ENCODE measurements around the gene CEP85. TPM values are rescaled to one million over a fixed set of nuclear protein-coding genes. Genes with fewer than 3 reads are reported as not detected.
A peak's percentile ranks its signal among the peaks of the same experiment; 100 is the strongest.

The CEP85 gene
- total RNA-seq, 1 experiment from 2014 or later: 11.1 TPM

DNA sequence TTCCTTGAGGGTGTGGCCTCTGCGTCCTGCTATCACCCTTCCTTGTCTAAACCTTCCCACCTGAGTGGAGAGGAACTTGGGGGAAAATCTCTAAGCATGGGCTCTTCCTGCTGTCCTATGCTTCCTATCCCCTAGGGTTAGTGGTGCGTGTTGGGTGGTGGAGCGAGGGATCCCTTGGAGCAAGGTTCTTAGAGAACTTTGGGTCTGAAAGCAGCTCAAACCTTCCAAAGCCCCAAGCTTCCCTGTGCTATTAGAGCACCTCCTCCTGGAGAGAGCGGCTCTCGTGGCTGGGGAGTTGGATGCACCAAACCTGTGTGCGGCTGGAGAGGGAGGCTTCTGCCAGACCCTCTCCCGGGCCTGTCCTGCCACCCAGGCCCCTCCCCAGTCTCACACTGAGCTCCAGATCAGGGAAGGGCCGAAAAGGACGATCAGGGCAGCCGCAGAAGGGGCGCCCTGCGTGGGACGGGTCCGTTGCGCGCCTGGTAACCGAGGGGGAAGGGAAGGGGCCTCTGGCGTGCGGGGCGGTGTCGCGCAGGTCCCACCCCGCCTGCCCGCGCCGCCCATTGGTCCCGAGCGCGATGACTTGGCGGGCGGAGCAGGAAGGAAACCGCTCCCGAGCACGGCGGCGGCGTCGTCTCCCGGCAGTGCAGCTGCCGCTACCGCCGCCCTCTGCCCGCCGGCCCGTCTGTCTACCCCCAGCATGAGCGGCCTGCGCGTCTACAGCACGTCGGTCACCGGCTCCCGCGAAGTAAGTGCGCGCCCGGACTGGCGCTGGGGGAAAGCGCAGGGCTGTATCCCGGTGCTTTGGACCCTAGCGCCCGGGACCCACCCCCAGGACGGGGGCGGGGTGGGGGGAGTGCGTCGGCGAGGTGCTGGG is 45.7 kb downstream of the CEP85 start, which contains the start of gene SH3BGRL3:
SH3BGRL3 (plus strand) TSS at position 631 of the 877 bp plus-strand sequence; CDS start at position 701, 70 bp downstream.
- peaks cover 31% of the 10 kb centered on the region for H3K36me3 Mint-ChIP-seq (ENCODE audit: insufficient read depth, unreplicated experiment)
- ChIA-PET CTCF (interaction anchor here (0.5 to 6.5 kb wide), 13 partner anchors 29 to 153 kb away, joined by 3 to 51 read pairs (median 3); partner anchors contain the start of gene CEP85), POLR2A (interaction anchor here (0.5 to 8.9 kb wide), 29 partner anchors 9 to 1978 kb away, joined by 3 to 83 read pairs (median 4); partner anchors contain the start of genes CEP85, CNKSR1, DHDDS and UBXN11)
- H3K4me3 Mint-ChIP-seq (ENCODE audit: unreplicated experiment): peak within 1 kb of the TSS; percentile 89
- no peaks in the 10 kb centered on the region for H3K9me3 Mint-ChIP-seq (ENCODE audit: unreplicated experiment)
- peaks cover 78% of the 10 kb centered on the region for H3K4me1 Mint-ChIP-seq (ENCODE audit: insufficient read depth, unreplicated experiment)
- peak; percentile 82 for DNase-seq (ENCODE audit: unreplicated experiment)
- H3K27me3 Mint-ChIP-seq (ENCODE audit: insufficient read depth, unreplicated experiment): no peaks in the 10 kb centered on the region
- BruUV-seq (replicated peaks): no TSS peak
- intact Hi-C loops (cut with micrococcal nuclease): loop anchor here (2.0 to 5.0 kb wide), 2 partner anchors 27 to 167 kb away; partner anchors contain the start of genes PDIK1L and UBXN11
- TF ChIP-seq, protein P1, sequence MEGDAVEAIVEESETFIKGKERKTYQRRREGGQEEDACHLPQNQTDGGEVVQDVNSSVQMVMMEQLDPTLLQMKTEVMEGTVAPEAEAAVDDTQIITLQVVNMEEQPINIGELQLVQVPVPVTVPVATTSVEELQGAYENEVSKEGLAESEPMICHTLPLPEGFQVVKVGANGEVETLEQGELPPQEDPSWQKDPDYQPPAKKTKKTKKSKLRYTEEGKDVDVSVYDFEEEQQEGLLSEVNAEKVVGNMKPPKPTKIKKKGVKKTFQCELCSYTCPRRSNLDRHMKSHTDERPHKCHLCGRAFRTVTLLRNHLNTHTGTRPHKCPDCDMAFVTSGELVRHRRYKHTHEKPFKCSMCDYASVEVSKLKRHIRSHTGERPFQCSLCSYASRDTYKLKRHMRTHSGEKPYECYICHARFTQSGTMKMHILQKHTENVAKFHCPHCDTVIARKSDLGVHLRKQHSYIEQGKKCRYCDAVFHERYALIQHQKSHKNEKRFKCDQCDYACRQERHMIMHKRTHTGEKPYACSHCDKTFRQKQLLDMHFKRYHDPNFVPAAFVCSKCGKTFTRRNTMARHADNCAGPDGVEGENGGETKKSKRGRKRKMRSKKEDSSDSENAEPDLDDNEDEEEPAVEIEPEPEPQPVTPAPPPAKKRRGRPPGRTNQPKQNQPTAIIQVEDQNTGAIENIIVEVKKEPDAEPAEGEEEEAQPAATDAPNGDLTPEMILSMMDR (IDR thresholded peaks at IDR 0.05; ENCODE audit: unreplicated experiment): no peak
- H3K27ac Mint-ChIP-seq (ENCODE audit: low read depth, unreplicated experiment): peak within 1 kb of the TSS; percentile 89

DNA sequence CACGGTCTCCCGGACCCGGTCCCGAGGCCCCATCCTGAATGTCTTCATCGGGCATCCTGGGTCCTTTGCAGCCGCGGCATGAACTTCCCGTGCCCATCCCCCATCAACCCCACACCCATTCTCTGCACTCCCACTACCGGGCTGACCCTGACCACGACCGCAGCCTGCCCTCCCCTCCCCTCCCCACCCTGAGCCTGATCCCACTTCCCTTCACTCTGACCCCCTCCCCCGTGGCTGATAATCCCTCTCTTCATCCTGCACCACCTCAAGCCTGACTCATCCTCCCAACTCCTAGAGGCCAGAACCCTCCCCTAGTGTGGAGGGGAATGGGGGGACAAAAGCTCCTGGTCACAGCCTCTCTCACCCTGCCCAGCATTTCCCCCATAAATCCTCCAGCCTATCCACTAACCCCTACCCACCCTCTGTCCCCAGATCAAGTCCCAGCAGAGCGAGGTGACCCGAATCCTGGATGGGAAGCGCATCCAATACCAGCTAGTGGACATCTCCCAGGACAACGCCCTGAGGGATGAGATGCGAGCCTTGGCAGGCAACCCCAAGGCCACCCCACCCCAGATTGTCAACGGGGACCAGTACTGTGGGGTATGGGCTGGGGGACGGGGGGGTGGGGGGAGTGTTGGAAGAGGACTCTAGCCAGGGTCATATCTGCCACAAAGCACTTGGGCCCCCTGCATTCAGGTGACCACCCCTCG is 46.5 kb downstream of the CEP85 start:
- no peaks in the 10 kb centered on the region for H3K9me3 Mint-ChIP-seq (ENCODE audit: unreplicated experiment)
- peaks cover 31% of the 10 kb centered on the region for H3K36me3 Mint-ChIP-seq (ENCODE audit: insufficient read depth, unreplicated experiment)
- H3K27ac Mint-ChIP-seq (ENCODE audit: low read depth, unreplicated experiment): peak overlapping the region; percentile 89
- no peak for DNase-seq (ENCODE audit: unreplicated experiment)
- no TSS peak for BruUV-seq (replicated peaks)
- ChIA-PET CTCF (interaction anchor here (0.6 to 1.3 kb wide), 7 partner anchors 28 to 154 kb away, joined by 3 to 5 read pairs (median 4); no protein-coding TSS in a partner anchor), POLR2A (interaction anchor here (0.5 to 8.9 kb wide), 15 partner anchors 9 to 169 kb away, joined by 3 to 83 read pairs (median 6); partner anchors contain the start of genes CEP85, UBXN11 and ZNF593)
- H3K4me1 Mint-ChIP-seq (ENCODE audit: insufficient read depth, unreplicated experiment): peaks cover 79% of the 10 kb centered on the region
- TF ChIP-seq, protein P1 (IDR thresholded peaks at IDR 0.05; ENCODE audit: unreplicated experiment): no peak
- intact Hi-C loops (cut with micrococcal nuclease): no loop called here
- no peaks in the 10 kb centered on the region for H3K27me3 Mint-ChIP-seq (ENCODE audit: insufficient read depth, unreplicated experiment)
- H3K4me3 Mint-ChIP-seq (ENCODE audit: unreplicated experiment): peak overlapping the region; percentile 89

DNA sequence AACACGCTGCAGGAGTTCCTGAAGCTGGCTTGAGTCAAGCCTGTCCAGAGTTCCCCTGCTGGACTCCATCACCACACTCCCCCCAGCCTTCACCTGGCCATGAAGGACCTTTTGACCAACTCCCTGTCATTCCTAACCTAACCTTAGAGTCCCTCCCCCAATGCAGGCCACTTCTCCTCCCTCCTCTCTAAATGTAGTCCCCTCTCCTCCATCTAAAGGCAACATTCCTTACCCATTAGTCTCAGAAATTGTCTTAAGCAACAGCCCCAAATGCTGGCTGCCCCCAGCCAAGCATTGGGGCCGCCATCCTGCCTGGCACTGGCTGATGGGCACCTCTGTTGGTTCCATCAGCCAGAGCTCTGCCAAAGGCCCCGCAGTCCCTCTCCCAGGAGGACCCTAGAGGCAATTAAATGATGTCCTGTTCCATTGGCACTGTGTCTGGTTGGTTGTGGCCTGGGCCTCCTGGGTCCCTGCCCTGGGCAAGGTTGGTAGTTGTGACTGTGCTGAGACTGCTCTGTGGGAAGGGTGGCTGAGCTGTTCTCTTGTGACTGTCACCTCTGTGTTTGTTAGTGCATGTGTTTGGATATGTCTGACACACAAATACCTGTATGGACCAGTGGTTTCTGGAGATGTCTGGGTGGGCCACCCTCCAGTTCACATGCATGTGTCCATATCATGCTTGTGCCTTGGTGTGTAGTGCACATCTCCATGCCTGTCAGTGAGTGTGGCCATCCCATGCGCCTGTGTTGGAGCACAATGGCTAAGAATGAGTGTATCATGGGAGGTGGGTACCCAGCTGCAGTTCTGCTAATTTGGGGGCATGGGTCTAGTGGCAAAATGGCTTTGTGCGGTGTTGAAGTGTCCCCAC is 47.3 kb downstream of the CEP85 start:
- Mint-ChIP-seq H3K27me3 (ENCODE audit: insufficient read depth, unreplicated experiment) (no peaks in the 10 kb centered on the region), H3K4me1 (ENCODE audit: insufficient read depth, unreplicated experiment) (peaks cover 71% of the 10 kb centered on the region), H3K9me3 (ENCODE audit: unreplicated experiment) (no peaks in the 10 kb centered on the region), H3K36me3 (ENCODE audit: insufficient read depth, unreplicated experiment) (peaks cover 31% of the 10 kb centered on the region), H3K4me3 (ENCODE audit: unreplicated experiment) (peak overlapping the region; percentile 89), H3K27ac (ENCODE audit: low read depth, unreplicated experiment) (peak overlapping the region; percentile 89)
- ChIA-PET CTCF (interaction anchor here (0.6 to 1.0 kb wide), 3 partner anchors 48 to 111 kb away, joined by 3 to 5 read pairs (median 4); no protein-coding TSS in a partner anchor), POLR2A (interaction anchor here (0.5 to 8.9 kb wide), 6 partner anchors 8 to 144 kb away, joined by 3 to 83 read pairs (median 9); partner anchors contain the start of genes CEP85, UBXN11 and ZNF593)
- intact Hi-C loops (cut with micrococcal nuclease): no loop called here
- BruUV-seq (replicated peaks): TSS peak; percentile 94
- TF ChIP-seq, protein P1 (IDR thresholded peaks at IDR 0.05; ENCODE audit: unreplicated experiment): no peak
- DNase-seq (ENCODE audit: unreplicated experiment): no peak

Data from MCF 10A (cell line).